ENCODE measurements around the gene PAQR6.
A peak's percentile ranks its signal among the peaks of the same experiment; 100 is the strongest.

The PAQR6 gene

GRCh38 chr1:156232201-156232894 lies 15.5 kb downstream of the PAQR6 start:
- H3K9ac ChIP-seq, result 0 out of 22 replicates have a peak overlapping the region, but pooled peaks of 2 of the 11 experiments have one; percentile 2 to 37

GRCh38 chr1:156230473-156230837 lies 17.4 kb downstream of the PAQR6 start:
- Histone ChIP-seq H3K9me3 (replicated peaks in 1 of 11) (no peaks in the 10 kb centered on the region), H3K4me3 (no peak overlapping the region)

More at GRCh38 chr1:156232201-156232894, 15.5 kb downstream of the PAQR6 start:
- no peak for TF ChIP-seq Cebpa-rat (IDR thresholded peaks at IDR 0.05)
- H3K36me3 ChIP-seq, result peaks cover 55 to 92% (median 68%) of the 10 kb centered on the region in 11 experiments
- H3K27ac ChIP-seq, result peak overlapping the region in 2 of 11 experiments; percentile 32 to 49; a peak in 1 of 22 replicates
- H3K9me3 ChIP-seq (replicated peaks in 1 of 11), result no peaks in the 10 kb centered on the region
- no peak overlapping the region for H3K4me3 ChIP-seq
- H4K20me1 ChIP-seq, result peaks cover 0 to 22% (median 4%) of the 10 kb centered on the region in 11 experiments; a peak in 4 of 22 replicates
- peak overlapping the region in 8 of 11 experiments; percentile 2 to 31 (median 11); a peak in 8 of 22 replicates for H3K4me2 ChIP-seq
- no peaks in the 10 kb centered on the region for H3K27me3 ChIP-seq
- H3K4me1 ChIP-seq, result peaks cover 6 to 27% (median 11%) of the 10 kb centered on the region in 10 experiments; a peak in 15 of 20 replicates

GRCh38 chr1:156229809-156230472 lies 17.9 kb downstream of the PAQR6 start:
- Histone ChIP-seq H3K9me3 (replicated peaks in 1 of 11) (no peaks in the 10 kb centered on the region), H3K4me1 (peaks cover 16 to 41% (median 26%) of the 10 kb centered on the region in 10 experiments), H3K4me2 (no peak overlapping the region), H4K20me1 (peaks cover 0 to 26% (median 4%) of the 10 kb centered on the region in 11 experiments; a peak in 5 of 22 replicates), H3K4me3 (no peak overlapping the region), H3K27ac (no peak overlapping the region), H3K36me3 (peaks cover 39 to 86% (median 61%) of the 10 kb centered on the region in 11 experiments), H3K27me3 (no peaks in the 10 kb centered on the region), H3K9ac (no peak overlapping the region; a peak in 1 of 22 replicates)
- no peak for TF ChIP-seq Cebpa-rat (IDR thresholded peaks at IDR 0.05)

More at GRCh38 chr1:156230473-156230837, 17.4 kb downstream of the PAQR6 start:
- H3K9ac ChIP-seq, result no peak overlapping the region; a peak in 1 of 22 replicates
- H3K27ac ChIP-seq, result no peak overlapping the region
- H3K4me2 ChIP-seq, result no peak overlapping the region
- H3K27me3 ChIP-seq, result no peaks in the 10 kb centered on the region
- TF ChIP-seq Cebpa-rat (IDR thresholded peaks at IDR 0.05), result no peak
- peaks cover 44 to 91% (median 65%) of the 10 kb centered on the region in 11 experiments for H3K36me3 ChIP-seq
- H3K4me1 ChIP-seq, result peaks cover 16 to 41% (median 24%) of the 10 kb centered on the region in 10 experiments
- peaks cover 0 to 26% (median 4%) of the 10 kb centered on the region in 11 experiments; a peak in 5 of 22 replicates for H4K20me1 ChIP-seq

DNA sequence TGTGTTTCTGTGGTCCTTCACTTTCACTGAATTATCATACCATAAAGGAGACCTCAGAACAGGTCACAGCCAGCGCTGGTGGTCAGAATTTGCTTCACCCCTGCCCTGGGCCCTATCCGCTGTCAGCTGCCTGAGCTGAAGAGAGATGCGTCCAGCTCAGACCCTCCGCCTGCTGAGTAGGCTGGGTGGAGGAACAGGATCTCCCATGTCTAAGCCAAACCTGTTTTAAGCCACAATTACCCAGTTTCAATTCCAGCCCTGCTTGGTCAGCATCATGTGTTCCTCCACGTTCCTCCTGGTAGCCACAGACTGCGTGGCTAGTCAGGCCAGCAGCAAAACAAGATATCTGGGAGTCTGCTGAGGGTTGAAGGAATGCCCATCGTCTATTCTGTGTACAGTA lies 19.4 kb downstream of the PAQR6 start:
- Histone ChIP-seq H3K36me3 (peaks cover 32 to 82% (median 56%) of the 10 kb centered on the region in 11 experiments), H3K4me1 (peaks cover 18 to 41% (median 26%) of the 10 kb centered on the region in 10 experiments), H3K9ac (peak overlapping the region in 2 of 11 experiments; percentile 22 to 44; a peak in 1 of 22 replicates), H3K4me3 (no peak overlapping the region), H3K9me3 (replicated peaks in 1 of 11) (no peaks in the 10 kb centered on the region), H3K4me2 (peak overlapping the region in 3 of 11 experiments; percentile 29 to 52 (median 33); a peak in 6 of 22 replicates), H3K27me3 (no peaks in the 10 kb centered on the region), H4K20me1 (peaks cover 0 to 26% (median 4%) of the 10 kb centered on the region in 11 experiments; a peak in 5 of 22 replicates), H3K27ac (peak overlapping the region in 1 of 11 experiments; percentile 42; a peak in 2 of 22 replicates)
- no peak for TF ChIP-seq Cebpa-rat (IDR thresholded peaks at IDR 0.05)

- peak overlapping the region in 4 of 11 experiments; percentile 22 to 61 (median 47); a peak in 4 of 22 replicates for H3K9ac ChIP-seq
- TF ChIP-seq Cebpa-rat (IDR thresholded peaks at IDR 0.05), result no peak
- H3K9me3 ChIP-seq (replicated peaks in 1 of 11), result no peaks in the 10 kb centered on the region
- H3K36me3 ChIP-seq, result peaks cover 44 to 87% (median 66%) of the 10 kb centered on the region in 11 experiments
- peak overlapping the region in 6 of 11 experiments; percentile 1 to 45 (median 18); a peak in 1 of 22 replicates for H3K27ac ChIP-seq
- no peaks in the 10 kb centered on the region for H3K27me3 ChIP-seq
- no peak overlapping the region for H3K4me3 ChIP-seq
- peaks cover 16 to 41% (median 19%) of the 10 kb centered on the region in 10 experiments for H3K4me1 ChIP-seq
- peak overlapping the region in 5 of 11 experiments; percentile 20 to 63 (median 51); a peak in 4 of 22 replicates for H3K4me2 ChIP-seq
- H4K20me1 ChIP-seq, result peaks cover 0 to 23% (median 0%) of the 10 kb centered on the region in 11 experiments; a peak in 5 of 22 replicates
Observed at GRCh38 chr1:156226782-156227181, 21.1 kb downstream of the PAQR6 start.

DNA sequence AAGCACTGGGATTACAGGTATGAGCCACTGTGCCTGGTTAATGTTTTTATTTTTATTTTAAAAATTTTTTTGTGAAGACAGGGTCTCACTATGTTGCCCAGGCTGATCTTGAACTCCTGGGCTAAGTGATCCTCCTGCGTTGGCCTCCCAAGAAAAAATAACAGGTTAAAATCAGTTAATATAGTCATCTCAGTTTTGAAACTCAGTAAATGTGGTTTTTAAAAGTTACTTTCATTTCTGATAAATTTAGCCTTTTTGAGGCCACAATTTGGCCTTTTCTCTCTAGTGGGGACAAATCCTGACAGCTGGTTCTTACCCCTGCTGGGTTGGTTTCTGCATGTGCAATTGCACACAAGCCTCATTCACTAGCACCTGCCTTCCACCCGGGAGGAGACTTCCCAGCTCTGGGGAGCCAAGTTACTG lies 21.7 kb downstream of the PAQR6 start:
- no peaks in the 10 kb centered on the region for H3K9me3 ChIP-seq (replicated peaks in 1 of 11)
- H3K9ac ChIP-seq, result peak overlapping the region in 9 of 11 experiments; percentile 22 to 61 (median 45); a peak in 15 of 22 replicates
- peaks cover 14 to 38% (median 17%) of the 10 kb centered on the region in 10 experiments for H3K4me1 ChIP-seq
- TF ChIP-seq Cebpa-rat (IDR thresholded peaks at IDR 0.05), result no peak
- peak overlapping the region in 9 of 11 experiments; percentile 16 to 63 (median 38); a peak in 17 of 22 replicates for H3K4me2 ChIP-seq
- H4K20me1 ChIP-seq, result peaks cover 0 to 26% (median 0%) of the 10 kb centered on the region in 11 experiments; a peak in 4 of 22 replicates
- H3K4me3 ChIP-seq, result no peak overlapping the region
- H3K27ac ChIP-seq, result peak overlapping the region in 9 of 11 experiments; percentile 4 to 58 (median 36); a peak in 9 of 22 replicates
- H3K36me3 ChIP-seq, result peaks cover 51 to 90% (median 73%) of the 10 kb centered on the region in 11 experiments
- no peaks in the 10 kb centered on the region for H3K27me3 ChIP-seq

GRCh38 chr1:156225677-156226014 lies 22.2 kb downstream of the PAQR6 start:
- peak overlapping the region in 8 of 11 experiments; percentile 23 to 61 (median 48); a peak in 13 of 22 replicates for H3K9ac ChIP-seq
- TF ChIP-seq Cebpa-rat (IDR thresholded peaks at IDR 0.05), result no peak
- peaks cover 0 to 29% (median 0%) of the 10 kb centered on the region in 11 experiments; a peak in 4 of 22 replicates for H4K20me1 ChIP-seq
- H3K27ac ChIP-seq, result peak overlapping the region in 8 of 11 experiments; percentile 26 to 58 (median 38); a peak in 9 of 22 replicates
- peaks cover 55 to 92% (median 78%) of the 10 kb centered on the region in 11 experiments for H3K36me3 ChIP-seq
- H3K4me1 ChIP-seq, result peaks cover 14 to 38% (median 17%) of the 10 kb centered on the region in 10 experiments
- H3K4me3 ChIP-seq, result no peak overlapping the region
- H3K9me3 ChIP-seq (replicated peaks in 1 of 11), result no peaks in the 10 kb centered on the region
- H3K4me2 ChIP-seq, result peak overlapping the region in 9 of 11 experiments; percentile 16 to 63 (median 38); a peak in 16 of 22 replicates
- H3K27me3 ChIP-seq, result no peaks in the 10 kb centered on the region

GRCh38 chr1:156221986-156222692 lies 25.7 kb downstream of the PAQR6 start:
- H3K27ac ChIP-seq, result 0 out of 22 replicates have a peak overlapping the region, but pooled peaks of 1 of the 11 experiments have one; percentile 9
- no peak overlapping the region for H3K4me3 ChIP-seq
- peaks cover 0 to 37% (median 0%) of the 10 kb centered on the region in 11 experiments; a peak in 5 of 22 replicates for H4K20me1 ChIP-seq
- H3K9me3 ChIP-seq (replicated peaks in 1 of 11), result no peaks in the 10 kb centered on the region
- peaks cover 49 to 81% (median 60%) of the 10 kb centered on the region in 11 experiments for H3K36me3 ChIP-seq
- H3K4me1 ChIP-seq, result peaks cover 15 to 58% (median 36%) of the 10 kb centered on the region in 10 experiments
- peak overlapping the region in 2 of 11 experiments; percentile 13 to 29; a peak in 2 of 22 replicates for H3K9ac ChIP-seq
- no peaks in the 10 kb centered on the region for H3K27me3 ChIP-seq
- no peak overlapping the region for H3K4me2 ChIP-seq
- no peak for TF ChIP-seq Cebpa-rat (IDR thresholded peaks at IDR 0.05)

Measured in BLaER1 treated with 17β-estradiol and CSF1 and Interleukin-3, amounts not matched to agents 10 nM and 100 nM (cell line).